Forelimb muscle (tissue), 1 donor: ENCODE results near the gene SNX21. TPM values are rescaled to one million over a fixed set of nuclear protein-coding genes. Genes with fewer than 3 reads are reported as not detected.
"Not testable (repeated sequence)": the region's sequence is repeated elsewhere in the genome, so short reads cannot be mapped to it uniquely, and the experiment has no call there.

Experiments
- DNase-seq: peaks from one replicate; pipeline ENCODE4 v3.0.0-alpha.2; 2013; ENCODE audit warnings: low read depth
- polyA plus RNA-seq: library from polyadenylated mRNA; unstranded; fragments of 120-200 nt; gene quantifications from one replicate; pipeline ENCODE4 v1.2.1, GENCODE V29; 2013; ENCODE audit not compliant: insufficient read length

Gene SNX21
- polyA plus RNA-seq, 1 donor = 24.3 TPM

GRCh38 chr20:45850926-45851325 is 17.3 kb downstream of the SNX21 start:
- DNase-seq = no peak

GRCh38 chr20:45851501-45851900 is 17.9 kb downstream of the SNX21 start:
- no peak for DNase-seq

GRCh38 chr20:45852326-45852725 is 18.7 kb downstream of the SNX21 start:
- no peak for DNase-seq

- no peak for DNase-seq
Measured at GRCh38 chr20:45853484-45853883, 19.9 kb downstream of the SNX21 start.

GRCh38 chr20:45857114-45857881 is 23.7 kb downstream of the SNX21 start, which contains the start of the genes ACOT8 and ZSWIM3:
Gene ACOT8 (minus strand): TSS chr20:45857392. CDS start chr20:45857315, 77 bp downstream.
Gene ZSWIM3 (plus strand): TSS chr20:45857614. CDS start chr20:45857826, 212 bp downstream.
- peak; percentile 100 for DNase-seq

GRCh38 chr20:45857882-45858216 is 24.2 kb downstream of the SNX21 start:
- no peak for DNase-seq

GRCh38 chr20:45859916-45860315 is 26.3 kb downstream of the SNX21 start:
- no peak for DNase-seq

GRCh38 chr20:45860560-45861220 is 27.1 kb downstream of the SNX21 start:
- no peak for DNase-seq

GRCh38 chr20:45861221-45862075 is 27.8 kb downstream of the SNX21 start:
- DNase-seq = no peak

GRCh38 chr20:45863543-45864470 is 30.2 kb downstream of the SNX21 start:
- DNase-seq = no peak

GRCh38 chr20:45866454-45866853 is 32.9 kb downstream of the SNX21 start:
- DNase-seq = no peak

- no peak for DNase-seq
Measured at GRCh38 chr20:45867136-45867818, 33.7 kb downstream of the SNX21 start.

GRCh38 chr20:45867819-45868176 is 34.2 kb downstream of the SNX21 start:
- DNase-seq = no peak

- DNase-seq = no peak
Measured at GRCh38 chr20:45872626-45873025, 39.0 kb downstream of the SNX21 start.

GRCh38 chr20:45873409-45874103 is 40.0 kb downstream of the SNX21 start:
- DNase-seq = no peak

GRCh38 chr20:45874104-45874481 is 40.5 kb downstream of the SNX21 start:
- not testable (repeated sequence) for DNase-seq

GRCh38 chr20:45874576-45874975 is 41.0 kb downstream of the SNX21 start:
- no peak for DNase-seq

GRCh38 chr20:45878076-45878761 is 44.6 kb downstream of the SNX21 start:
- no peak for DNase-seq

- DNase-seq = peak; percentile 99
Measured at GRCh38 chr20:45880988-45881788, 47.6 kb downstream of the SNX21 start, which contains the start of gene ZSWIM1. Gene ZSWIM1 (plus strand): TSS chr20:45881227. CDS start chr20:45882593, 1,366 bp downstream.
